ENCODE data around the gene RWDD2A. TPM values are rescaled to one million over a fixed set of nuclear protein-coding genes. Genes with fewer than 3 reads are reported as not detected.

Gene RWDD2A
- total and polyA plus RNA-seq, 2 donors (not counting 1 experiment from before 2014, with no cell fraction given): 4.6 to 6.9 TPM

DNA sequence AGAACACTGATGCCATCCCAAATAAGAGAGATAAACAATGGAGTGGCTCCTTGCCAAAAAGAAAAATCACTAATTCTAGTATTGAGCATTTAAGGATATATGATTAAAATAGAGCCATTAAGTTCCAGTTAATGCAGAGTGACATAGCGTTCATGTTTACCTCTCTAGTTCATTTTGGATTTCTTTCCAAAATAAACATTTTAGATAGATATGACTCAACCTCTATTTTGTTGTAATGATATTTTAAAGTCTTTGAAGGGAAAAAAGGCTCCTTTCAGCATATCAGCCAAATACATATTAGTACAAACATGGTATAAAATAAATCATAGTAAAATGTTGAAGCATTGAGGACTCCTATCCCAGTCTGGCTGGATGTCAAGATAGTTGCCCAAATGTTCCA lies 33.4 kb downstream of the RWDD2A start:
- TF ChIP-seq, protein P1, sequence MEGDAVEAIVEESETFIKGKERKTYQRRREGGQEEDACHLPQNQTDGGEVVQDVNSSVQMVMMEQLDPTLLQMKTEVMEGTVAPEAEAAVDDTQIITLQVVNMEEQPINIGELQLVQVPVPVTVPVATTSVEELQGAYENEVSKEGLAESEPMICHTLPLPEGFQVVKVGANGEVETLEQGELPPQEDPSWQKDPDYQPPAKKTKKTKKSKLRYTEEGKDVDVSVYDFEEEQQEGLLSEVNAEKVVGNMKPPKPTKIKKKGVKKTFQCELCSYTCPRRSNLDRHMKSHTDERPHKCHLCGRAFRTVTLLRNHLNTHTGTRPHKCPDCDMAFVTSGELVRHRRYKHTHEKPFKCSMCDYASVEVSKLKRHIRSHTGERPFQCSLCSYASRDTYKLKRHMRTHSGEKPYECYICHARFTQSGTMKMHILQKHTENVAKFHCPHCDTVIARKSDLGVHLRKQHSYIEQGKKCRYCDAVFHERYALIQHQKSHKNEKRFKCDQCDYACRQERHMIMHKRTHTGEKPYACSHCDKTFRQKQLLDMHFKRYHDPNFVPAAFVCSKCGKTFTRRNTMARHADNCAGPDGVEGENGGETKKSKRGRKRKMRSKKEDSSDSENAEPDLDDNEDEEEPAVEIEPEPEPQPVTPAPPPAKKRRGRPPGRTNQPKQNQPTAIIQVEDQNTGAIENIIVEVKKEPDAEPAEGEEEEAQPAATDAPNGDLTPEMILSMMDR (conservative IDR thresholded peaks at IDR 0.05 in 1 of 2, IDR thresholded peaks at IDR 0.05 in 1 of 2; ENCODE audit: low read depth in 1 of 2, low read length in 2 of 2): no peak
- no peak for TF ChIP-seq EZH2 (IDR thresholded peaks at IDR 0.05; ENCODE audit: low read length, missing control alignments)
- H4K20me1 ChIP-seq (ENCODE audit: control insufficient read depth, extremely low read depth, insufficient read depth, low read length): no peaks in the 10 kb centered on the region
- H2AFZ ChIP-seq (ENCODE audit: low read length): no peak overlapping the region
- no peak overlapping the region for H3K27ac ChIP-seq (ENCODE audit: insufficient read depth, low read length)
- H3K27me3 ChIP-seq (ENCODE audit: control insufficient read depth, insufficient read depth, low read length): no peaks in the 10 kb centered on the region
- H3K4me1 ChIP-seq (ENCODE audit: control insufficient read depth, extremely low read depth, insufficient read depth, low read length): no peaks in the 10 kb centered on the region
- H3K4me2 ChIP-seq (ENCODE audit: extremely low read depth, insufficient read depth, low read length): no peak overlapping the region
- H3K4me3 ChIP-seq (replicated peaks in 1 of 4; ENCODE audit: control extremely low read depth in 1 of 4, insufficient read depth in 1 of 4, low read depth in 3 of 4, low read length in 4 of 4): no peak overlapping the region
- no peaks in the 10 kb centered on the region for H3K9me3 ChIP-seq (ENCODE audit: control insufficient read depth, insufficient read depth, low read depth, low read length)
- peak; percentile 10 to 52 for DNase-seq (ENCODE audit: low read depth in 2 of 2)
- H3K36me3 ChIP-seq (ENCODE audit: control insufficient read depth, insufficient read depth, low read length): no peaks in the 10 kb centered on the region
- no peak overlapping the region for H3K9ac ChIP-seq (ENCODE audit: insufficient read depth, low read length)
- no peaks in the 10 kb centered on the region for H3K79me2 ChIP-seq (ENCODE audit: control insufficient read depth, insufficient read depth, low read length)

DNA sequence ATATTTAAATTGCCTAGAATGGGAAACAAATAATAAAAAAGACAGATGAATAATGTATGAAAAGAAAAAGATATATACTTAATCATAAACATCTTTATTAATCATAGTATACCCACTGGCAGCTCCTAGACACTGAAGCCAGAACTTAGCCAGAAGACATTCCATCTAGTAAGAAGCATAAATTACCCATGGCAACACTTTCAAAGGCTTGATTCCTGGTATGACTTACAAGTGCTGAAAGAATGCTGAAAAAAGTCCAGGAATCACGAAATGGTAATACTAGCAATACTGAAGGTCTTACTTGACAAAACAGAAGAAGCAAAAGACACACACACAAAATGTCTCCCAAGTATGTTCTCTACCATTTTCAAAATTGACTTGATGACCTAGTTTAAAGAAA lies 38.0 kb downstream of the RWDD2A start:
- peak; percentile 60 to 96 for DNase-seq (ENCODE audit: low read depth in 2 of 2)
- no peaks in the 10 kb centered on the region for H4K20me1 ChIP-seq (ENCODE audit: control insufficient read depth, extremely low read depth, insufficient read depth, low read length)
- H2AFZ ChIP-seq (ENCODE audit: low read length): no peak overlapping the region
- no peak overlapping the region for H3K4me3 ChIP-seq (replicated peaks in 1 of 4; ENCODE audit: control extremely low read depth in 1 of 4, insufficient read depth in 1 of 4, low read depth in 3 of 4, low read length in 4 of 4)
- no peak for TF ChIP-seq EZH2 (IDR thresholded peaks at IDR 0.05; ENCODE audit: low read length, missing control alignments)
- TF ChIP-seq, protein P1 (conservative IDR thresholded peaks at IDR 0.05 in 1 of 2, IDR thresholded peaks at IDR 0.05 in 1 of 2; ENCODE audit: low read depth in 1 of 2, low read length in 2 of 2): no peak
- no peak overlapping the region for H3K9ac ChIP-seq (ENCODE audit: insufficient read depth, low read length)
- H3K9me3 ChIP-seq (ENCODE audit: control insufficient read depth, insufficient read depth, low read depth, low read length): no peaks in the 10 kb centered on the region
- no peaks in the 10 kb centered on the region for H3K27me3 ChIP-seq (ENCODE audit: control insufficient read depth, insufficient read depth, low read length)
- H3K36me3 ChIP-seq (ENCODE audit: control insufficient read depth, insufficient read depth, low read length): no peaks in the 10 kb centered on the region
- H3K27ac ChIP-seq (ENCODE audit: insufficient read depth, low read length): no peak overlapping the region
- H3K4me2 ChIP-seq (ENCODE audit: extremely low read depth, insufficient read depth, low read length): no peak overlapping the region
- H3K79me2 ChIP-seq (ENCODE audit: control insufficient read depth, insufficient read depth, low read length): no peaks in the 10 kb centered on the region
- H3K4me1 ChIP-seq (ENCODE audit: control insufficient read depth, extremely low read depth, insufficient read depth, low read length): no peaks in the 10 kb centered on the region

DNA sequence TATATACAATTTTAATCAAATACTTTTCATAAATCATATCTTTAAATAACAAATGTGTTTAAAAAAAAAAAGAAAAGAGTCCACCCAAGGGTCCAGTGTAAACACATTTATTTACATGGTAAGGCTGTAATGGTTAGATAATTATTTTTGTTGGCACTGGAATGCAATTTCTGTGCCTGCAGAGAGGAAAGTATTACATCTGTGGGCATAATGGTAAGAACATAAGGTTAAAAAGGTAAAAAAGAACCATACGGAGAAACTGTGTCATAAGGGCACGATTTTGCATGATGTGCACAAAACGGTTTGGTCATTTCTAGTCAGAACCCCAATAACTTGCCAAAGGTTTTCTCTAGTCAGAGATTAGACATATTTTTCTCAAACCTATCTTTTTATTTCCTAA lies 54.3 kb downstream of the RWDD2A start:
- Histone ChIP-seq H3K79me2 (ENCODE audit: control insufficient read depth, insufficient read depth, low read length) (no peaks in the 10 kb centered on the region), H3K27ac (ENCODE audit: insufficient read depth, low read length) (no peak overlapping the region), H3K4me1 (ENCODE audit: control insufficient read depth, extremely low read depth, insufficient read depth, low read length) (no peaks in the 10 kb centered on the region), H3K27me3 (ENCODE audit: control insufficient read depth, insufficient read depth, low read length) (no peaks in the 10 kb centered on the region), H4K20me1 (ENCODE audit: control insufficient read depth, extremely low read depth, insufficient read depth, low read length) (no peaks in the 10 kb centered on the region), H3K4me3 (replicated peaks in 1 of 4; ENCODE audit: control extremely low read depth in 1 of 4, insufficient read depth in 1 of 4, low read depth in 3 of 4, low read length in 4 of 4) (no peak overlapping the region), H3K36me3 (ENCODE audit: control insufficient read depth, insufficient read depth, low read length) (no peaks in the 10 kb centered on the region), H3K9me3 (ENCODE audit: control insufficient read depth, insufficient read depth, low read depth, low read length) (no peaks in the 10 kb centered on the region), H3K4me2 (ENCODE audit: extremely low read depth, insufficient read depth, low read length) (no peak overlapping the region), H3K9ac (ENCODE audit: insufficient read depth, low read length) (no peak overlapping the region), H2AFZ (ENCODE audit: low read length) (no peak overlapping the region)
- TF ChIP-seq, protein P1 (conservative IDR thresholded peaks at IDR 0.05 in 1 of 2, IDR thresholded peaks at IDR 0.05 in 1 of 2; ENCODE audit: low read depth in 1 of 2, low read length in 2 of 2): no peak
- DNase-seq (ENCODE audit: low read depth in 2 of 2): peak in 1 of 2 donors; percentile 73

Other genes starting within 250 kb of the RWDD2A start
- 5.6 and 6.7 TPM in 2 replicates for gene UBE3D, start 127.5 kb upstream of the RWDD2A start, total RNA-seq
- 2.8 and 3.6 TPM in 2 replicates for gene UBE3D, start 127.5 kb upstream of the RWDD2A start, polyA plus RNA-seq
- 24.7 and 33.7 TPM in 2 replicates for gene DOP1A, start 125.7 kb upstream of the RWDD2A start, total RNA-seq
- 8.7 and 13.2 TPM in 2 replicates for gene DOP1A, start 125.7 kb upstream of the RWDD2A start, polyA plus RNA-seq
- gene PGM3, start 92 bp upstream of the RWDD2A start, total RNA-seq: 69.2 and 71.9 TPM in 2 replicates
- 74.0 and 107 TPM in 2 replicates for gene PGM3, start 92 bp upstream of the RWDD2A start, polyA plus RNA-seq
- gene ME1, start 237.7 kb downstream of the RWDD2A start, total RNA-seq: 22.1 and 44.3 TPM in 2 replicates
- gene ME1, start 237.7 kb downstream of the RWDD2A start, polyA plus RNA-seq: 33.8 and 35.8 TPM in 2 replicates